SIG-M5 (cell line): ENCODE measurements around the gene SERPINH1.
"Not testable (repeated sequence)": the region's sequence is repeated elsewhere in the genome, so short reads cannot be mapped to it uniquely, and the experiment has no call there.

Experiments used
- DNase-seq: peaks from one replicate; lab custom pipeline; 2025; lab: John Stamatoyannopoulos, UW

The SERPINH1 gene

GRCh38 chr11:75574698-75575602 is 12.9 kb downstream of the SERPINH1 start:
- DNase-seq: no peak

GRCh38 chr11:75576017-75576416 is 14.0 kb downstream of the SERPINH1 start:
- no peak for DNase-seq

- peak; percentile 3 for DNase-seq
These were observed 14.5 kb downstream of the SERPINH1 start for GRCh38 chr11:75576499-75576918.

- no peak for DNase-seq
These were observed 15.2 kb downstream of the SERPINH1 start for GRCh38 chr11:75577207-75577606.

GRCh38 chr11:75578977-75579376 is 16.9 kb downstream of the SERPINH1 start:
- no peak for DNase-seq

- no peak for DNase-seq
These were observed 17.8 kb downstream of the SERPINH1 start for GRCh38 chr11:75579841-75580240.

- no peak for DNase-seq
These were observed 20.4 kb downstream of the SERPINH1 start for GRCh38 chr11:75582506-75582894.

GRCh38 chr11:75582895-75583717 is 21.1 kb downstream of the SERPINH1 start:
- no peak for DNase-seq

GRCh38 chr11:75583718-75584658 is 21.9 kb downstream of the SERPINH1 start:
- no peak for DNase-seq

GRCh38 chr11:75584659-75585292 is 22.7 kb downstream of the SERPINH1 start:
- not testable (repeated sequence) for DNase-seq

- no peak for DNase-seq
These were observed 23.2 kb downstream of the SERPINH1 start for GRCh38 chr11:75585293-75585670.

- no peak for DNase-seq
These were observed 24.3 kb downstream of the SERPINH1 start for GRCh38 chr11:75586395-75586794.

- DNase-seq: no peak
These were observed 26.0 kb downstream of the SERPINH1 start for GRCh38 chr11:75588051-75588481.

- DNase-seq: no peak
These were observed 27.0 kb downstream of the SERPINH1 start for GRCh38 chr11:75589051-75589450.

GRCh38 chr11:75589933-75590332 is 27.9 kb downstream of the SERPINH1 start:
- DNase-seq: no peak

GRCh38 chr11:75591371-75591770 is 29.3 kb downstream of the SERPINH1 start:
- DNase-seq: no peak

GRCh38 chr11:75591966-75592365 is 29.9 kb downstream of the SERPINH1 start:
- no peak for DNase-seq

GRCh38 chr11:75592715-75593114 is 30.7 kb downstream of the SERPINH1 start:
- DNase-seq: no peak

GRCh38 chr11:75593286-75593915 is 31.3 kb downstream of the SERPINH1 start:
- DNase-seq: no peak

- no peak for DNase-seq
These were observed 32.2 kb downstream of the SERPINH1 start for GRCh38 chr11:75594211-75594610.

GRCh38 chr11:75595429-75595828 is 33.4 kb downstream of the SERPINH1 start:
- no peak for DNase-seq
